ENCODE results near the gene MICAL2. TPM values are rescaled to one million over a fixed set of nuclear protein-coding genes. Genes with fewer than 3 reads are reported as not detected.

MICAL2 gene
- total RNA-seq, 2 donors from 2014 or later = 194 TPM

DNA sequence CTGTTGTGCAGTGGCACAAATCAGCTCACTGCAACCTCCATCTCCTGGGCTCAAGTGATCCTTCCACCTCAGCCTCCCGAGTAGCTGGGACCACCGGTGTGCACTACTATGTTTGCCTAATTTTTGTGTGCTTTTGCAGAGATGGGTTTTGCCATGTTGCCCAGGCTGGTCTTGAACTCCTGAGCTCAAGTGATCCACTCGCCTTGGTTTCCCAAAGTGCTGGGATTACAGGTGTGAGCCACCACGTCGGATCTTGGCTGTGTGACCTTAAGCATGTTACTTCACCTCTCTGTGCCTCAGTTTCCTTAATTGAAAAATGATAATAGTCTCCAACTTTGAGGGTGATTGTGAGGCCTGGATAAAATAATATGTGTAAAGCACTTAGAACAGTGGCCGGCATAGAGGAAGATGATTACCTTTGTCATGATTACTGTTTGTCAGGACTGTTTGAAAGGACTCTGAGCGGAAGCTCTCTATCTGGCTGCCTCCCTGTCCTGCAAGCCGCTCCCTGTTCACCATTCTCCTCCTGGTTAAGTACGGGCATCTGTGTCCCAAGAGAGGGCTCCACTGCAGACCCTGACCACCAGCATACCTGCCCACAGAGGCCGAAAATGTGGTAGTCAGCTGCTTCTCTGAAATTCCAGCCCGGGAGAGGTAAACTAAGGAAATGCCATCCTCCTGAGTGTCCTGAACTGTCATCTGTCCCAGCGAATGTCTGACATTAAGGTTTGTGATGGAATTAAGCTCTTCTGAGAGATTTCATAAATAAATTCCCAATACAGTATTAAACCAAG, 73.6 kb downstream of the MICAL2 start:
- intact Hi-C loops (cut with DNase I) = no loop called here
- peaks cover 5% of the 10 kb centered on the region for H3K4me1 ChIP-seq
- TF ChIP-seq, protein P1, sequence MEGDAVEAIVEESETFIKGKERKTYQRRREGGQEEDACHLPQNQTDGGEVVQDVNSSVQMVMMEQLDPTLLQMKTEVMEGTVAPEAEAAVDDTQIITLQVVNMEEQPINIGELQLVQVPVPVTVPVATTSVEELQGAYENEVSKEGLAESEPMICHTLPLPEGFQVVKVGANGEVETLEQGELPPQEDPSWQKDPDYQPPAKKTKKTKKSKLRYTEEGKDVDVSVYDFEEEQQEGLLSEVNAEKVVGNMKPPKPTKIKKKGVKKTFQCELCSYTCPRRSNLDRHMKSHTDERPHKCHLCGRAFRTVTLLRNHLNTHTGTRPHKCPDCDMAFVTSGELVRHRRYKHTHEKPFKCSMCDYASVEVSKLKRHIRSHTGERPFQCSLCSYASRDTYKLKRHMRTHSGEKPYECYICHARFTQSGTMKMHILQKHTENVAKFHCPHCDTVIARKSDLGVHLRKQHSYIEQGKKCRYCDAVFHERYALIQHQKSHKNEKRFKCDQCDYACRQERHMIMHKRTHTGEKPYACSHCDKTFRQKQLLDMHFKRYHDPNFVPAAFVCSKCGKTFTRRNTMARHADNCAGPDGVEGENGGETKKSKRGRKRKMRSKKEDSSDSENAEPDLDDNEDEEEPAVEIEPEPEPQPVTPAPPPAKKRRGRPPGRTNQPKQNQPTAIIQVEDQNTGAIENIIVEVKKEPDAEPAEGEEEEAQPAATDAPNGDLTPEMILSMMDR (IDR thresholded peaks at IDR 0.05) = no peak
- H3K27ac ChIP-seq = no peak overlapping the region
- no peak overlapping the region for H3K9ac ChIP-seq (ENCODE audit: low read depth in 2 of 2, low read length in 2 of 2)
- H3K27me3 ChIP-seq = no peaks in the 10 kb centered on the region
- H3K36me3 ChIP-seq = no peaks in the 10 kb centered on the region
- DNase-seq = no peak
- no peaks in the 10 kb centered on the region for H3K9me3 ChIP-seq
- H3K4me3 ChIP-seq = no peak overlapping the region

DNA sequence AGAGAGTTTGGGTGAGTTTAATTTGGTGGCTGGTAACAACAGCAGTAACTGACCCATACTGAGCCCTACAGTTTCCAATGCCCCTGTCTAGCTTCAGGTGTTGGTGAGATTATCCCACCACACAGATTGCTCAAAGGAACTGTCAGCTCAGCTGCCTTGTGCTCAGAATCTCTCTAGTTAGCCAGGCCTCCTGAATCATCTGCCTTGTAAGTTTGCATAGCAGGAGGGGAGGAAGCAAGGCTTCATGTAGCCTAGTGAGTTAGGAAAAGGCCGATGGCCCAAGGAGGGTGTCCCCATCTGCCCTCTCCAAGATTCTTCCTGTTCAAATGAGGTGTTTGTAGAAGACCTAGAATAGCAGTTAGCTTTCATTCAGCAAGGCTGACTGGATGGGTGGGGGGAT, 74.3 kb downstream of the MICAL2 start:
- Histone ChIP-seq H3K9me3 (no peaks in the 10 kb centered on the region), H3K4me1 (no peaks in the 10 kb centered on the region), H3K4me3 (no peak overlapping the region), H3K36me3 (no peaks in the 10 kb centered on the region), H3K27ac (no peak overlapping the region), H3K27me3 (no peaks in the 10 kb centered on the region), H3K9ac (ENCODE audit: low read depth in 2 of 2, low read length in 2 of 2) (no peak overlapping the region)
- DNase-seq = no peak
- TF ChIP-seq, protein P1 (IDR thresholded peaks at IDR 0.05) = no peak
- intact Hi-C loops (cut with DNase I) = no loop called here

DNA sequence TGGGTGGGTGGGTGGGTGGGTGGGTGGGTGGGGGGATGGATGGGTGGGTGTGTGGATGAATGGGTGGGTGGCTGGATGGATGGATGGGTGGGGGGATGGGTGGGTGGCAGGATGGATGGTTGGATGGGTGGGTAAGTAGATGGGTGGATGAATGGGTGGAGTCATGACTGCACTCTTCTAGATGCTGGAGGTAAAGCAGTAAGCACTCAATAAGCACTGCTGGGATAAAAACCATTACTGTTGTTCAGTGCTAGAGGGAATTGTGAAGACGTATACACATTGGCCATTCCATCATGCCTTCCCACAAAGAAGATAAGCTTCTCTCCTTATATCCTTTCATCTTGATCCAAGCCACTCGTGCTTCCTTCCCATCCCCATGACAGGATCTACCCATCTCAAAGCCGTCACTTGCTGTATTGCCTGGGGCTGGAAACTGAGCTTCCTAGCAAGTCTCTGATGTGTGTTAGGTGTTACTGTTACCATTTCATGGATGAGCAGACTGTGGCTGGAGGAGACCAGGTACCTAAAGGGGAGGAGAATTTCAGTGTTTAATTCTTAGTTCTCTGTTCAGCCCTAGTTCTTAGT, 74.8 kb downstream of the MICAL2 start:
- Histone ChIP-seq H3K4me1 (no peaks in the 10 kb centered on the region), H3K9ac (ENCODE audit: low read depth in 2 of 2, low read length in 2 of 2) (no peak overlapping the region), H3K27me3 (no peaks in the 10 kb centered on the region), H3K4me3 (no peak overlapping the region), H3K36me3 (no peaks in the 10 kb centered on the region), H3K9me3 (no peaks in the 10 kb centered on the region), H3K27ac (peak overlapping the region; percentile 3)
- no peak for DNase-seq
- intact Hi-C loops (cut with DNase I) = no loop called here
- TF ChIP-seq, protein P1 (IDR thresholded peaks at IDR 0.05) = no peak

DNA sequence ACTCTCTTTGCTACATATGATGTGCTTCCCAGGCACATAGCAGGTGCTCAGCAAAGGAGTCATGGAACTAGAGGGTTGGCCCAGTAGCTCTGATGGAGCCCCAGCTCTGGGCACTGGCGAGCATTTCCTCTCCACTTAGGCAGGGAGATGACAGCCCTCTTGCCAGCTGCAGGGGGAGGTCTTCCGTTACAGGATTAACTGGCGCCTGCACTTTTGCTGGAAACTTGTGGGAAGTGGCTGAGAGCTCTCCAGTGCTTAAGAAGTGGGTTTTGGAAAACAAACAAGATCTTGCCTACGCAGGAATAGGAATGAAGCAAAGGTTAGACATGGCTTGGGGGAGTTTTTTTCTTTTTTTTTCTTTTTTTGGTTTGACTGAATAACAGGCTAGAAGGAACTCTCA, 75.5 kb downstream of the MICAL2 start:
- intact Hi-C loops (cut with DNase I) = no loop called here
- no peaks in the 10 kb centered on the region for H3K36me3 ChIP-seq
- no peaks in the 10 kb centered on the region for H3K4me1 ChIP-seq
- no peaks in the 10 kb centered on the region for H3K27me3 ChIP-seq
- no peak overlapping the region for H3K27ac ChIP-seq
- TF ChIP-seq, protein P1 (IDR thresholded peaks at IDR 0.05) = no peak
- no peak for DNase-seq
- no peak overlapping the region for H3K9ac ChIP-seq (ENCODE audit: low read depth in 2 of 2, low read length in 2 of 2)
- no peaks in the 10 kb centered on the region for H3K9me3 ChIP-seq
- H3K4me3 ChIP-seq = no peak overlapping the region

DNA sequence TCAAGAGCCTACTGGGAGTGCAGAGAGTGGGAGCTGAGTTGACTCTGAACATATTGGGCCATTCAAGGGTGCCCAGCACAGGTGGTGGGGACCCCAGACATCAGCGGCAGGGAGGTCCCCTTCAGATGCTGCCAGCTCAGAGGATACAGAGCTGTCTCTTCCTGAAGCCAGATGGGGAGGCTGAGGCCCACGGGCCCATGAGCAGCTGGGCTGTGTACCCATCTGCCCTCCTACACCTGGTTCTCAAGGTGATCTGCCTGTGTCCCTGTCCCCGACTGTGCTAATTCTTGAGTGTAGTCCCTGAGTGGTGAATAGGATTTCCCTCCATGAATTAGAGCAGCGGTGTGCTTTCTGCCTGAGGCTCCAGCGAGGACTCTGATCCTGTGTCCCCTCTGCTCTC, 76.3 kb downstream of the MICAL2 start:
- TF ChIP-seq, protein P1 (IDR thresholded peaks at IDR 0.05) = no peak
- Histone ChIP-seq H3K27me3 (no peaks in the 10 kb centered on the region), H3K9ac (ENCODE audit: low read depth in 2 of 2, low read length in 2 of 2) (no peak overlapping the region), H3K4me1 (no peaks in the 10 kb centered on the region), H3K27ac (no peak overlapping the region), H3K36me3 (no peaks in the 10 kb centered on the region), H3K4me3 (no peak overlapping the region), H3K9me3 (no peaks in the 10 kb centered on the region)
- intact Hi-C loops (cut with DNase I) = no loop called here
- DNase-seq = no peak
